SIG-M5 (cell line): Measurements from ENCODE around the gene RNASE11.
"Not testable (repeated sequence)": the region's sequence is repeated elsewhere in the genome, so short reads cannot be mapped to it uniquely, and the experiment has no call there.

ENCODE experiments used
- DNase-seq: peaks from one replicate; lab custom pipeline; 2025; lab: John Stamatoyannopoulos, UW

Gene RNASE11

DNA sequence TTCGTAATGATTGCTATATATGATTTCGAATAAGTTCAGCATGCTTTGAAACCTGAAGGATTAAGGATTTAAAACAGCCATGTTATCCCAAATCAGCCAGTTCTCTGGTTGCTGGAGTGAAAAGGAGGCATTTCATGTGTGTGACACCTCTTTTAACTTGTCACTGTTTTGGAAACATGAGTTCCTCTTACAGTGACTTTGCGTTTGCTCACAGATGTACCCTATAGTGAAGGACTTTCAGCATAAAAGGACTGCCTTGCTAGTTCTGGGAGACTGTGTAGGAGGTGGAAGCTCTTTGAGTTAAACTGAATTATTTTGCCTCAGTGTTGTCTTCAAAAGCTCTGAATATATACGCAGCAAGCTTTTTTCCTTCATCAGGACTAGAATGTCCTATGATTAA lies 7.6 kb downstream of the RNASE11 start:
- DNase-seq = no peak

DNA sequence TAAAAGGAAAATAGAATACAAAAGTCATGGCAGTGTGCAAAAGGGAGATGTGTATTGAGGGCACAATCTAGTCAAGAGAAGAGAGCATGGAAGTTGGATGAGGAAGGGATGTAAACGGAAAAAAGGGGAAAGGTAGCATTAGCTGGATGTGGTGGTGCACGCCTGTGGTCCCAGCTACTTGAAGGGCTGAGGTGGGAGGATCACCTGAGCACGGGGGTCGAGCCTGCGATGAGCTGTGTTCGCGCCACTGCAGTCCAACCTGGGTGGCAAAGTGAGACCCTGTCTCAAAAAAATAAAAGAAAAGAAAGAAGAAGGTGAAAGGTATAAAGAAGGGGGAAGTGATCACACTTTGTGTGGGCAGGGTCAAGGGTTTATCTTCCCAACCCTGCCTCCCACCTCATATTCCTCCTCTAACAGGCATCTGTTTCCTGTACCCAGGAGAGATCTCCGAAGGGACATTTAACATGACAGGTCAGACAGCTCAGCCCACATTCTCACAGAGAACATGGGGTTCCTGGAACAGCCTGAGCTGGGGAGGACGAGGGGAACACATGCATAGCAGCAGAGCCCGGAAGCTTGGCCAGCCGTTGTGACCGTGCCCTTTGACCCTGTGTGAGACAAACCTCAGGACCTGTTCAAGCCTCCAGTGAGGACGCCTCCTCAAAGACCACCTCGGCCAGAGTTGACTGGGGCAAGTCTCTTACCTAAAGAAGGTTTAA lies 8.9 kb downstream of the RNASE11 start:
- DNase-seq = no peak

DNA sequence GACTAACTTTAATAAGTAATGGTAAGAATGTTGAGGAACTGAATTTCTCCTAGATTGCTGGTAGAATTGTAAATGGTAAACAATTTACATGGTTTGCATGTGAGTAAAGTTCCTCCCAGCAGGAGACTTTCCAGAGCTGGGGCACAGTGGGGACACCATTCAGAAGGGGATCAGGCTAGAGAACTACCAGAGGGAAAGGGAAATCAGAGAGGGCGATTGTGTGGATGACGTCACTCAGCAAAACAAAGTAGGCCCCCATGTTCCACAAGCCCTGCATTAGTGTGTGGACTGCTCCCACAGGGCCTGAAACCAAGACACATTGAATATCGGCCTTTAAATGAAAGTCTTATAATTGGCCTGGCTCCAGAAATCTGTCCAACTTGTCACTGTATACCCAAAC lies 9.5 kb downstream of the RNASE11 start:
- no peak for DNase-seq

DNA sequence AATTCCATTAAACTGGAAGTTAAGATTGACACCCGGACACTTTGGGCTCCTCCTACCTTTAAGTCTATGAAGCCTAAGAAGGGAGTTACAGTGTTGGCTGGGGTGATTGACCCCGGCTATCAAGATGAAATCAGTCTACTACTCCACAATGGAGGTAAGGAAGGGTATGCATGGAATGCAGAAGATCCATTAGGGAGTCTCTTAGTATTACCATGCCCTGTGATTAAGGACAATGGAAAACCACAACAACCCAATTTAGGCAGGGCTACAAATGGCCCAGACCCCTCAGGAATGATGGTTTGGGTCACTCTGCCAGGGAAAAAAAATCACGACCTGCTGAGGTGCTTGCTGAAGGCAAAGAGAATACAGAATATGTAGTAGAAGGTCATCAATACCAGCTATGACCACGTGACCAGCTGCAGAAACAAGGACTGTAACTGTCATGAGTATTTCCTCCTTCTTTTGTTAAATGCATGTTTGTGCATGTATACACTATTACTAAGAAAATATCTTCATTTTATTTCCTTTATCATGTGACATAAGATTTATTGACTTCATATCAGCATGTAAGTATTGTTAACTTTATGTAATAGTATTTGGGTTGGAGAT lies 15.3 kb downstream of the RNASE11 start:
- DNase-seq = not testable (repeated sequence)

DNA sequence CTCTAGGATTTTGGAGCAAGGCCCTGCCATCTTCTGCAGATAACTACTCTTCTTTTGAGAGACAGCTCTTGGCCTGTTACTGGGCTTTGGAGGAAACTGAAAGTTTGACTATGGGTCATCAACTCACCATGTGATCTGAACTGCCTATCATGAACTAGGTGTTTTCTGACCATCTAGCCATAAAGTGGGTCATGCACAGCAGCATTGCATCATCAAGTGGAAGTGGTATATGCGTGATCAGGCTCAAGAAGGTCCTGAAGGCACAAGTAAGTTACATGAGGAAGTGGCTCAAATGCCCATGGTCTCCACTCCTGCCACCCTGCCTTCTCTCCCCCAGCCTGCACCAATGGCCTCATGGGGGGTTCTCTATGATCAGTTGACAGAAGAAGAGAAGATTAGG lies 17.1 kb downstream of the RNASE11 start:
- DNase-seq = not testable (repeated sequence)

DNA sequence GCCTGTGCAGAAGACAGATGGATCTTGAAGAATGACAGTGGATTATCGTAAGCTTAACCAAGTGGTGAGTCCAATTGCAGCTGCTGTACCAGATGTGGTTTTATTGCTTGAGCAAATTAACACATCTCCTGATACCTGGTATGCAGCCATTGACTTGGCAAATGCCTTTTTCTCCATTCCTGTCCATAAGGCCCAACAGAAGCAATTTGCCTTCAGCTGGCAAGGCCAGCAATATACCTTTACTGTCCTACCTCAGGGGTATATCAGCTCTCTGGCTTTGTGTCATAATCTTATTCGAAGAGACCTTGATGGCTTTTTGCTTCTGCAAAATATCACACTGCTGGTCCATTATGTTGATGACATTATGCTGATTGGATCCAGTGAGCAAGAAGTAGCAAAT lies 17.9 kb downstream of the RNASE11 start:
- not testable (repeated sequence) for DNase-seq

DNA sequence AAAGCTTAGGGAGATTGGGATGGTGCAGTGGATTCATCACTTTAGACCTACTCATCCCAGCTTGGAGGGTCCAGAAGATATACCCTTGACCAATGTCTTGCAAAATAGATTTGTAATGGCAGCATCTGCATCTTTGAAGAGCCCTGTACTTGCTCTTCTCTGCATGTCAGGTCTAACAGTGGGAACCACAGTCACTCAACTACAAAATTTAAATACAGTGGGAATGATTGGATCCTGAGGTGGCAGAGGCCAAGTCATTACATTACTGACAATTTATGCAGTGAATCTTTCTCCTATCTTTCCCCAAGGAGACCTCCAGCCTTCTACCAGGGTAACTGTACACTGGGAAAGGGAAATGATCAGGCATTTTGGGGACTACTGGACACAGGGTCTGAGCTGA lies 18.7 kb downstream of the RNASE11 start:
- no peak for DNase-seq

DNA sequence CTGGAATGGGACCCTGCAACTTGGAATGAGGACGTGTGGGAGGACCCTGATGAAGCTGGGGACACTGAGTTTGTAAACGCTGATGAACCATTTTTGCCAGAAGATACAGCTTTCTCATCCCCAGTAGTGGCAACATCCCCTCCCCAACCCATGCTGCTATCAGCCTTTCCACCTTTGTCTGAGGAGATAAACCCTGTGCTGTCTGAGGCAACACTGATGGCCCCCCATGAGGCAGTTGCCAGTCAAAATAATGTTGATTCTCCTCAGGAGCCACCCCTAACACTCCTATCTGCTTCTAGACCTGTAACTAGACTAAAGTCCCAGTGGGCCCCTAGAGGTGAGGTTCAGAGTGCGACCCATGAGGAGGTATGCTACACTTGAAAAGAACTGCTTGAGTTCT lies 19.4 kb downstream of the RNASE11 start:
- no peak for DNase-seq

DNA sequence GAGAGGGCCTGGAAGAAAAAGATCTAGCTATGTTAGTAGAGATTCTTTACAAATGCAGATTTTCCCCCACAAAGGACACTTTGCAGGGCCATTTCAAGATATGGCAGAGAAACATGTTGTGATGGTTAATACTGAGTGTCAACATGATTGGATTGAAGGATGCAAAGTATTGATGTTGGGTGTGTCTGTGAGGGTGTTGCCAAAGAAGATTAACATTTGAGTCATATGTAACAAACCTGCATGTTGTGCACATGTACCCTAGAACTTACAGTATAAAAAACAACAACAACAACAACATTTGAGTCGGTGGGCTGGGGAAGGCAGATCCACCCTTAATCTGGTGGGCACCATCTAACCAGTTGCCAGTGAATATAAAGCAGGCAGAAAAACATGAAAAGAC lies 20.6 kb downstream of the RNASE11 start:
- not testable (repeated sequence) for DNase-seq

DNA sequence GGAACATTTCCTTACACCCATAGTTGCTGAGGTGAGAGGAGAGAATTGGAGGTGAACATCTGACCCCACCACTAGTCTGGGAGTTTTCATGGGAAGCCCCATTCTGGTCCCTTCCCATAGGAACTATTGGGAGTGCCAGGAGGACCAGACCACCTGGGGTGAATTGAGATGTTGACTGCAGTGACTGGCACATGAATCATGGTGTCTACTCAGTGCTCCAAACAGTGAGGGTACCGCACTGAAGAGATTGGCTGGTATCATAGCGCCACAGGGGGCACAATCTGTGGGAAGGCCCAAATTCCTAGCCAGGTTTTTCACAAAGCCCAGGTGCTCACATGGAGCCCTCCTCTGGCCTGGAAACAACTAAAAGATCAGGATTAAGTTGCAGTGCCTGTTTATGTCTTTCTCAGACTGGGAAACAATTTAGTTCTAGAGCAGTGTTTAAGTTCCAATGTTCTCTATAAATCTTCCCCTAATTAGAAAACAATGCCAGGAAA lies 23.3 kb downstream of the RNASE11 start:
- DNase-seq = no peak

DNA sequence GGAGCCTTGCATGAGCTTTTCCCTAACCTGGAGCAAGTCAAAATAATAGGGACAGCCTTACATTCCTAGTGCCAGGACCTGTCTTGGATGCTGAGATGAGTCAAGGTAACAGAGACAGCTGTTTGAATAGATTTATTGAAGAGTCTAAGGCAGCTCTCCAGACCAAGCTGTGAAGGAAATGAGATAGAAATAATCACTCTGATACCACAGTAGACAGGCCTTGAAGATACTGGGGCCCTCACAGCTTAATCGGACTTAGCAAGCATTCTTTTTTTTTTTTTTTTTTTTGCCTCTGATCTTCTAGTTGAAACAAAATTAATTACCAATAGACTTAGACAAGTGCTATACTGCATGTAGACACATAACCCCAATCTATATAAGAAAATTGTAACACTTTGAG lies 23.8 kb downstream of the RNASE11 start:
- no peak for DNase-seq

DNA sequence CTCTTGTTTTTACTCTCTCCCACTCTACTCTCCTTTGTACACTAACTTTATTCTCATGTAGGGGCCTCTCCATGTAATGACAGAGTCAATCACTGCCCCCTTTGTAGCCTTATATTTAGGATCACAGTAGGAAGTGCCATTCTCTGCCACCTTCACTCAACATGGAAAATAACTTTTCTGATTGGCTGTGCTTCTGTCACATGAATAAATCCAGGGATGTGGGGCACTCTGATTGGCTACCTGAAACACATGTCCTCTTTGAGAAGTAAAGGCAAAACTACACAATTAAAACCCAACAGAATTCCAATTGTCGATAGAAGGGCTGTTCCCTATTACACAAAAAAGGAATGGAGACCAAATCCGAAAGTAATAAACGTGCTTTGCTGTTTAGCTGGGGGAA lies 26.8 kb downstream of the RNASE11 start, which contains the start of gene RNASE9:
Gene RNASE9 (minus strand): TSS at position 87 of the 400 bp plus-strand sequence.
- no peak for DNase-seq

DNA sequence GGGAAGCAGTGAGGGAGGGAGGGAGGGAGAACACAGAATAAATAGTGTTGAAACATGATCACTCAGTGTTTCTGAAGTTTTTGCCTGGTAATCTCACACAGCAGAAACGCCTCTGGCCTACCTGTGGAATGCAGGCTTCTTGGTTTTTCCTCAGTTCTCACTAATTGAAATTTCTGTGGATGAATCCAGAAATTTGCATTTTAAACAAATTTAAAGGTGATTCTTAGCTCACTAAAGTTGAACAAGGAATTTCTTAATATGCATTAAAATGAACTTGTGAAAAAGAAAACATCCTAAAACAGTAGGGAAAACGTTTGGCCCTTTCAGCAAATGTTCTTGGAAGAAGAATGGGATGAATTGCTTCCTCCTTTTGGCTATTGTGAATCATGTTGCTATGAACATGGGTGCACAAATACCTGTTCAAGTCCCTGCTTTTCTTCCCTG lies 28.3 kb downstream of the RNASE11 start:
- DNase-seq = no peak

DNA sequence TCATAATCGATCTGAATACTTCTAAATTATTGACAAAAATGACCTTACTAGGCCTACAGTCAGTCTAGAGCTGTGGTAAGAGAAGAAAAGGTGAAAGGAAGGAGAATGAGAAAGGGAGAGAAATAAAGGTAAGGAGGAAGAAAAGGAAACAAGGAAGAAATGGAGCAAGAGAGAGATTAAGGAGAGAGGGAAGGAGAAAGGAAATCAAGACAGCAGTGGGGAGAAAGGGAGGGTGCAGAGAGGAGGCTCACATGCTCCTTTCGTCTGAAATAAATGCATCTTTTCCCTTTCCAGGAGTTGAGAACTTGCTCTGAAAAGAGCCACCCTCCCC lies 30.6 kb downstream of the RNASE11 start:
- DNase-seq = no peak

DNA sequence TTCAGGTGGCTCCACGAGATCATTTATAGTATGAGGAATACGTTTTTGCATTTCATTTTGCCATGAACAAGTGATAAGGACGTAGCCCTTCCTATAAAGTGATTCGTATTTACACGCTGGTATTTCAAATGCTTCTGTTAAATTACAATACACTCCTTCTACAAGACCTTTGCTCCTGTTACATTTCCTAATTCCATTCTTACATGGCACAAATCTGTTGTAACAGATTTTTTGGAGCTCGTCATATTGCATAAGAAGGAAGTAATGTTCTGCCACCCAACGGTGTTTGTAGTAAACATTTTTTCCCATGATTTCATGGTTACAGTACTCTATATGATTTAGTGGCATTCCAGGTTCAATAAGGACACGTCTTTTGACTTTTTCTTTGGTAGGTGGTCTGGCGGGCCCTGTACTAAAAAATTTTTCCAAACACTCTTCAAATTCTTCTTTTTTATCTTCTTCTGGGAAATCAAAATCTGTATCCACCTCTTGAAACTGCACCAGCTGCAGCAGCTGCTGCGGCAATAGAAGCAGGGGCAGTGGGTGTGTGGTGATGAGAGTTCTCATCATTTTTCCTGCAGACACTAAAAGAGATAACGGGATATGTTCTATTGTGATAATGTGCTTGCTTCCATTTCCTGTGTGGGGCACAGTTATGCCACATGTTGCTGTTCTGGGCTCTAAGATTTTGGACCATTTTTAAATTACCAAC lies 31.1 kb downstream of the RNASE11 start:
- no peak for DNase-seq

DNA sequence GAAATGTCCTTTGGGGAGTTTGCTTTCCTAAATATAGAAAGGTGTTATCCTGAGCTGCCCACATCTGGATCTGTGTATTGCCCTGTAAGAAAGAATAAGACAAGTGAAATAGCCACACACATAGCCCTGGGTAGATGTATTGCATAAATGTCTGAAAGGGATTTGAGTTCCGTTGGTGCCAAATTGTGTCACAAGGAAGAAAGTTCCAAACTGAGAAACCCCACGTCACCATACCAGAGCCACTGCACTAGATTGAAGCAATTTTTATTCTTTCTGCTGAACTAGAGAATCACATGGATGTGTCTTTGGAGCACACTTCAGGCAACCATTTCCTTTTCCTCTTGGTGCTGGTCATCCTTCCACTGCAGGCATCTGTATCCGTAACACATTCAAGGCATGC lies 32.0 kb downstream of the RNASE11 start:
- no peak for DNase-seq

DNA sequence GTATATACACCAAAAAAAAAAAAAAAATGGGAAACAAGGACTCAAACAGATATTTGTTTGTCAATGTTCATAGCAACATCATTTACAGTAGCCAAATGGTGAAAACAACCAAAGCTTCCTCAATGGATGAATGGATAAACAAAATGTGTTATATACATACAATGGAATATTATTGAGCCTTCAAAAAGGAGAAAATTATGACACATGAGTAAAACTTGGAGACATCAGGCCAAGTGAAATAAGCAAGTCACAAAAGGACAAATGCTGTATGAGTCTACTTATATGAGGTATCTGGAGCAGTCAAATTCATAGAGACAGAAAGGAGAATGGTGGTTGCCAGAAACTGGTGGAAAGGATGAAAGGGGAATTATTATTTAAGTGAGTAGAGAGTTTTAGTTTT lies 34.8 kb downstream of the RNASE11 start:
- no peak for DNase-seq

DNA sequence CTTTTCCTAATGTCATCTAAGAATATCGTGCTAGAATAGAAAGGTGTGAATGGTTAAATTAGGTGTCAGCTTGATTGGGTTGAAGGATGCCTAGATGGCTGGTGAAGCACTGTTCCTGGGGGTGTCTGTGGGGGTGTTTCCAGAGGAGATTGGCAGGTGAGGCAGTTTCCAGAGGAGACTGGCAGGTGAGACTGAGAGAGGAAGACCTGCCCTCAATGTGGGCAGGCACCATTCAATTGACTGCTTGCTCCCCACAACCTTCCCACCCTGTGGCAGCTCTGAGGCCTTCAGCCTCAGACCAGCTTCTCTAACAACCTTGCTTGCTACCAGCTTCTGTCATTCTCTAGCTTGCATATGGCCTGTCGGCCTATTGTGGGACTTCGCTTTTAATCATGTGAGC lies 36.2 kb downstream of the RNASE11 start:
- no peak for DNase-seq

DNA sequence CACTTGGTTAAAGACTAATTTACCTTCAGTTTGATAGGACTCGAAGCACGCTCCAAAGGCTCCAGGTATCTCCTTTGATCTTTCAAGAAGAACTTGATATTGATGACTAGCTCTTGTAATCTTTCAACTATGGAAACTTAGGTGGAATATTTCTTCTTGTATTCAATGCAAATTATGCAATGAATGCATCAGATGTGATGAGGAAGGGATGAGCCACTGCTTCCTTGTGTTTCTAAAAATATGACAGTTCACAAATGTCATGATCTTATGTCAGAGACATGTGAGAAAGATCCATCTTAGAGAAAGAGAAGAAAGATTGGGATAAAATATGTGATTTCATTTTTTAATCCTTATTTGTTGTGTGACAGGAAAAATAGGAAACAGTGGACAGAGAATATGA lies 36.9 kb downstream of the RNASE11 start:
- no peak for DNase-seq

DNA sequence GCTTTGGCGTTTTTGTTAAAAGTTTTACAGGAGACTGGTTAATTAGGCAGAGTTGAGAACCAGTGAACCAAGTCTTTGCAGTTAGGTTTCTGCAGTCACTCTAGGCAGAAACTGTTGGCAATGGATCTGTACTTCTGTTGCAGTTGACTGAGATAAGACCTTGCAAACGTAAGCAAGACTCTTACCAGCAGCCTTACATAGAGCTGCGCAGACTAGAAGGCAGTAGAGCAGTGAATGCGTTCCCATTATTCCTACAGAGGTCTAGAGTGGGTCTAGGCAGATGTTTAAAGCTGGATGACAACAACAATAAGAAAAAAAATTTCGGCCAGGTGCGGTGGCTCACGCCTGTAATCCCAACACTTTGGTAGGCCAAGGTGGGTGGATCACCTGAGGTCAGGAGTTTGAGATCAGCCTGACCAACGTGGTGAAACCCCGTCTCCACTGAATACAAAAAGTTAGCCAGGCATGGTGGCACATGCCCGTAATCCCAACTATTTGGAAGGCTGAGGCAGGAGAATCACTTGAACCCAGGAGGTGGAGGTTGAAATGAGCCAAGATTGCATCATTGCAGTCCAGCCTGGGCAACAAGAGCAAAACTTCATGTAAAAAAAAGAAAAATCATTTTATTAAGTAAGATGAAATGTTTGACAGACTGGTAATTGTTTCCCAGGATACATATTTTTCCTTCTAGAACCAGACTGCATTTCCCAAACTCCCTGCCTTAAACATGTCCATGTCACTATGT lies 39.2 kb downstream of the RNASE11 start:
- no peak for DNase-seq

DNA sequence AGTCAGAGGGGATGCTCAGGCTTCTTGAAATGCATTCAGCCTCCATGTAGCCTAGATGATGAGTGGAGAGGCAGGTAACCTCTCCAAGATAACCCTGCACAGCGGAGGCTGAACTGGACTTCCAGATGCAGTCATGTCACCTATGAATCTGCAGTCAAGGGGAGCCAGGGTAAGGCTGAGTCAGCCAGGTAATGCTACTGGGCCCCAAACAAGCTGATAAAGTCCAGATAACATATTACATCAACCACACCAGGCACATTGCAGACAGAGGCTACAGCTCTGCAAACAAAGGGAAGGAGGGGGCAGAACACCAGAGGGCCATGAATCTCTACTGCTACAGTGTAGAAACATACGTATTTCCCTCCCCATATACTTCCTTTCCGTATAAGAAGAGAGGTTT lies 40.9 kb downstream of the RNASE11 start:
- no peak for DNase-seq

DNA sequence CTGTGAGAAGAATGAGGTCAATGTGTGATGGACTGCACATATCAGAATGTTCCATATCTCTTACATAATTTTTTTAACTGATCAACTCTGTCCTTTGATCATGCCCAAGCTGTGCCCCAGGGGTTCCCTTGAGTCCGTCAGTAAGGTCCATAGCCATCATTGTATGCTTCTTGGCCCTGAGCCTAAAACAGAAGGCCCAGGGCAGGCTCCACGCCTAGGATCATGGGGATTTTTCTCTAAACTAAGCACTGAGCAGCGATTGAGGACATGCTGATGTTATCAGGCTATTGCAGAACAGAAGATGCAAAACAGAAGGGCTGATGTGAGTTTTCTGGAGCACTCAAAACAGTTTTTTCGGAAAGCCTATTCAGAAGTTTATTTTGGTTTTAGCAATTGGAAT lies 47.9 kb downstream of the RNASE11 start:
- DNase-seq = no peak
